Heart left ventricle (tissue), 16 donors: ENCODE results near the gene CTPS1. TPM values are rescaled to one million over a fixed set of nuclear protein-coding genes. Genes with fewer than 3 reads are reported as not detected.

Experiments
- ATAC-seq, 4 donors: fragments of 200-7000 bp; cut with Tn5 transposase; one replicate each; pipeline ENCODE4 v1.9.1; 2020 to 2022; ENCODE audit warnings: moderate library complexity in 4 of 4, mild to moderate bottlenecking in 3 of 4, moderate number of reproducible peaks in 1 of 4
- DNase-seq, 5 donors: peaks; one replicate each; pipeline ENCODE4 v3.0.0-alpha.2; 2020
- H3K27ac ChIP-seq, 12 donors: fragments of 200-600 bp; sonication (generic) in 4 of 12; one replicate each; pipeline versions ENCODE4 v1.5.0 to v1.8.0; 2016 to 2022; ENCODE audit warnings: mild to moderate bottlenecking in 2 of 12
- H3K27me3 ChIP-seq, 9 donors: fragments of 200-600 bp; sonication (generic) in 2 of 9; one replicate each; pipeline versions ENCODE4 v1.5.1 to v1.8.0; 2016 to 2022; ENCODE audit warnings: mild to moderate bottlenecking in 3 of 9
- H3K36me3 ChIP-seq, 9 donors: fragments of 200-600 bp; sonication (generic) in 2 of 9; one replicate each; pipeline versions ENCODE4 v1.5.0 to v1.8.0; 2018 to 2022; ENCODE audit warnings: mild to moderate bottlenecking in 2 of 9
- H3K4me1 ChIP-seq, 12 donors: fragments of 200-600 bp; sonication (generic) in 4 of 12; one replicate each; pipeline versions ENCODE4 v1.5.0 to v1.8.0; 2016 to 2022; ENCODE audit warnings: mild to moderate bottlenecking in 3 of 12
- H3K4me3 ChIP-seq, 12 donors: fragments of 200-600 bp; sonication (generic) in 4 of 12; one replicate each; pipeline versions ENCODE4 v1.5.0 to v1.8.0; 2017 to 2022; ENCODE audit warnings: mild to moderate bottlenecking in 9 of 12, moderate library complexity in 4 of 12
- H3K9me3 ChIP-seq, 12 donors: fragments of 200-600 bp; sonication (generic) in 4 of 12; one replicate each; pipeline versions ENCODE4 v1.5.0 to v1.8.0; 2016 to 2022; ENCODE audit warnings: mild to moderate bottlenecking in 1 of 12
- POLR2A ChIP-seq, 2 donors: fragments of 450-650 bp; IDR thresholded peaks; one replicate each; pipeline ENCODE4 v1.6.1; 2017; ENCODE audit warnings: antibody characterized with exemption in 2 of 2, mild to moderate bottlenecking in 2 of 2, moderate library complexity in 2 of 2
- WGBS, 4 donors: extraction: QIAGEN DNeasy Blood & Tissue Kit in 2 of 4; methylation state at CpG; one replicate each; pipeline versions ENCODE4 v1.1.5 to v1.1.7; 2013 to 2018; 5-methylcytosine and 5-hydroxymethylcytosine counted together
- intact Hi-C, 10 donors: fragments of 100-400 bp; cut with DNase I; formaldehyde crosslinking; loops; one replicate each; pipeline versions ENCODE4 v1.11.1 to v1.14.2; 2022
- polyA plus RNA-seq, 2 donors: library from polyadenylated mRNA; stranded (reverse); fragments of 200-250 nt; gene quantifications; one replicate each; pipeline ENCODE4 v1.2.3, GENCODE V29; 2013
- total RNA-seq, 9 donors: library from RNA; depleted of rRNA in 2 of 9; stranded (reverse); fragments of >200 nt in 2 of 9; fragmentation: NEBNext Ultra II Directional in 3 of 9; extraction: Animal tissue kit (Norgen Biotek cat#: 25700) in 3 of 9; gene quantifications; one replicate each; pipeline versions ENCODE4 v1.1.0 to v1.2.4, GENCODE V29; 2016 to 2023
- TF ChIP-seq, protein P1 (sequence below), 12 donors: fragments of 200-600 bp; sonication (generic) in 4 of 12; IDR thresholded peaks; one replicate each; pipeline versions ENCODE4 v1.5.0 to v1.8.0; 2018 to 2022; ENCODE audit warnings: antibody characterized with exemption in 12 of 12, mild to moderate bottlenecking in 5 of 12
- donor health status: ischemic (EF 13 %, LVEDD 7.1; RV severe dilation, severe dysfunction).
- donor health status: healthy with polysubstance abuse.
- donor health status: DM: no; HTN: yes; CAD: no.
- donor health status: DM: no; HTN: no; CAD: no.
- donor health status: ischemic (EF 25% LVEDD 6.9; RV normal size, moderate dysfunction).
- donor health status: ischemic (EF 25% LVEDD 5.7; RV mildly dilated, moderate dysfunction).
- donor health status: healthy.
- donor health status: DM: yes; HTN: yes; CAD: no.
- donor health status: ischemic (EF 35%, LVEDD 5.7; RV mildly dilated, moderate dysfunction).
- donor health status: nonischemic (EF 11% LVEDD 7.7; RV severe dilation, severe dysfunction).
- donor health status: DM: yes; HTN: yes; CAD: no.
- donor health status: PGD.
- donor health status: ischemic (EF 29% LVEDD 5.4; RV normal size, mild dysfunction).
- donor health status: nonischemic (EF 23%, LVEDD 6.1; RV moderate dilation, normal function).

The CTPS1 gene
- total and polyA plus RNA-seq, 11 donors = 3.7 to 22.5 (median 7.4) TPM

DNA sequence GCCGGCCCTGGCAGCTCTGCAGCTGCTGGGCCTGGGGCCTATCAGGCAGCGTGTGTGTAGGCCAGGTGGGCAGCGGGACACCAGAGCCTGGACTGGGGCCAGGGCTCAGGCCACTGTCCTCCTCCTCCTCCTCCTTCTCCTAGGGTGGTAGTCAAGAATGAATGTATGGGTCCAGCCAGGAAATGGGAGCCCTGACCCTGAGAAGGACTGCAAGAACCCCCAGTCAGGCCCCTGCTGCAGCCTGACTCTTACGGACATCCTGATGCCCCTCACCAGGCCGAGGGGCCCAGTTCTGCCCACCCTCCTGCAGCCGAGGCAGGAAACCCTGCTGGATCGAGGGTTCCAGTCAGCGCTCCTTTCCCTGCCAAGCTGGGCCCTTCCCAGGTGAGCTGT, 38.5 kb downstream of the CTPS1 start:
- peaks cover 0 to 24% (median 0%) of the 10 kb centered on the region in 9 donors for H3K36me3 ChIP-seq
- ATAC-seq = no peak
- no peak for DNase-seq
- TF ChIP-seq POLR2A (IDR thresholded peaks at IDR 0.05) = no peak
- TF ChIP-seq, protein P1, sequence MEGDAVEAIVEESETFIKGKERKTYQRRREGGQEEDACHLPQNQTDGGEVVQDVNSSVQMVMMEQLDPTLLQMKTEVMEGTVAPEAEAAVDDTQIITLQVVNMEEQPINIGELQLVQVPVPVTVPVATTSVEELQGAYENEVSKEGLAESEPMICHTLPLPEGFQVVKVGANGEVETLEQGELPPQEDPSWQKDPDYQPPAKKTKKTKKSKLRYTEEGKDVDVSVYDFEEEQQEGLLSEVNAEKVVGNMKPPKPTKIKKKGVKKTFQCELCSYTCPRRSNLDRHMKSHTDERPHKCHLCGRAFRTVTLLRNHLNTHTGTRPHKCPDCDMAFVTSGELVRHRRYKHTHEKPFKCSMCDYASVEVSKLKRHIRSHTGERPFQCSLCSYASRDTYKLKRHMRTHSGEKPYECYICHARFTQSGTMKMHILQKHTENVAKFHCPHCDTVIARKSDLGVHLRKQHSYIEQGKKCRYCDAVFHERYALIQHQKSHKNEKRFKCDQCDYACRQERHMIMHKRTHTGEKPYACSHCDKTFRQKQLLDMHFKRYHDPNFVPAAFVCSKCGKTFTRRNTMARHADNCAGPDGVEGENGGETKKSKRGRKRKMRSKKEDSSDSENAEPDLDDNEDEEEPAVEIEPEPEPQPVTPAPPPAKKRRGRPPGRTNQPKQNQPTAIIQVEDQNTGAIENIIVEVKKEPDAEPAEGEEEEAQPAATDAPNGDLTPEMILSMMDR (IDR thresholded peaks at IDR 0.05) = no peak
- peaks cover 0 to 46% (median 29%) of the 10 kb centered on the region in 12 donors for H3K4me1 ChIP-seq
- no peak overlapping the region for H3K4me3 ChIP-seq
- H3K27me3 ChIP-seq = no peaks in the 10 kb centered on the region
- intact Hi-C loops = no loop called here
- no peaks in the 10 kb centered on the region for H3K9me3 ChIP-seq
- H3K27ac ChIP-seq = no peak overlapping the region
- 93 to 97% (median 95%) methylated on average over 4 to 8 of the region's 8 CpGs for WGBS, 4 donors

DNA sequence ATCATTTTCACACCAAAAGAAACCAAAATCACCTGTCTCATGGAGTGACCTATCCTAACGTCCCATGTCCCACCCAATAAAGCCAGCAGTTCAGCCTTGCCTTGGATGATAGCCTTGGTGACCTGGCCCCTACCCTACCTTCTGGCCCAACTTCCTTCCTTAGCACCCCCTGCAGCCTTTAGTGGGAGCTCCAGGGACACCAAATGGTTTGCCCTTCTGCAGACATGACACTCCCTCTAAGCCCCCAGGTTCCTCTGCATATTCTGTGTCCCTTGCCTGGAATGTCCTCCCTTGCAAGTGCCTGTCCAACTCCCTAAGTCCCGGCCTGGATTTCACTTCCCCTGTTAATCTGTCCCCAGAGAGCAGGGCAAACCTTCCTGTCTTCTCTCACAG, 39.9 kb downstream of the CTPS1 start:
- no peak overlapping the region for H3K27ac ChIP-seq
- peaks cover 0 to 33% (median 24%) of the 10 kb centered on the region in 12 donors for H3K4me1 ChIP-seq
- H3K27me3 ChIP-seq = no peaks in the 10 kb centered on the region
- WGBS, 4 donors = 43 to 59% (median 54%) methylated on average over 2 of the region's 2 CpGs
- H3K4me3 ChIP-seq = no peak overlapping the region
- intact Hi-C loops = no loop called here
- TF ChIP-seq, protein P1 (IDR thresholded peaks at IDR 0.05) = no peak
- no peak for TF ChIP-seq POLR2A (IDR thresholded peaks at IDR 0.05)
- no peaks in the 10 kb centered on the region for H3K9me3 ChIP-seq
- H3K36me3 ChIP-seq = peaks cover 0 to 21% (median 1%) of the 10 kb centered on the region in 9 donors
- ATAC-seq (no peak), DNase-seq (no peak)

DNA sequence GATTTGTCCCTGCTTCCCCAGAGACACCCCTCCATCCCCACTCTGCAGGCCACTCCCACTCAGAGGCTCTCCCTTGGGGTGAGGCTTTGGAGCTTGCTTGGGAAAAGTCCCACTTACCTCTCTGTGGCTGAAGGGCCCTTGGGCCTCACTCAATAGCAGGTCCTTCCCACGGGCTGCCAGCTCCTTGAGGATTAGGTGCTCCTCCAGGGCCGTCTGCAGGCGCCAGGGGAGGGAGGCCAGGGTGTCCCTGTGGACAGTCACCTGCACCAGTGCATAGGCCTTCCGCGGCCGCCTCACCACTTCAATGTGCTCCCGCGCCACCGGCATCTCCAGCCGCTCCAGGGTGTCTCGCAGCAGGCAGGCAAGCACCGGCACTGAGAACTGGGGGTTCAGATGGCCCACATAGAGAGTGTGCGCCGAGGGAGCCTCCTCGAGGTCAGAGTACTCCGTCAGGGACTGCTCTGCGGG, 40.6 kb downstream of the CTPS1 start:
- Histone ChIP-seq H3K4me3 (no peak overlapping the region), H3K27me3 (no peaks in the 10 kb centered on the region), H3K36me3 (peaks cover 0 to 21% (median 7%) of the 10 kb centered on the region in 9 donors), H3K27ac (no peak overlapping the region), H3K9me3 (no peaks in the 10 kb centered on the region), H3K4me1 (peaks cover 0 to 25% (median 19%) of the 10 kb centered on the region in 12 donors)
- intact Hi-C loops = loop anchor here in 1 of 10 donors (10.0 kb wide), 1 partner anchor 225 kb away; the partner anchor contains the start of gene SCMH1
- no peak for TF ChIP-seq POLR2A (IDR thresholded peaks at IDR 0.05)
- TF ChIP-seq, protein P1 (IDR thresholded peaks at IDR 0.05) = no peak
- DNase-seq = no peak
- ATAC-seq = peak in 1 of 4 donors; percentile 3
- WGBS, 4 donors = 95 to 96% (median 96%) methylated on average over 16 to 17 of the region's 17 CpGs

DNA sequence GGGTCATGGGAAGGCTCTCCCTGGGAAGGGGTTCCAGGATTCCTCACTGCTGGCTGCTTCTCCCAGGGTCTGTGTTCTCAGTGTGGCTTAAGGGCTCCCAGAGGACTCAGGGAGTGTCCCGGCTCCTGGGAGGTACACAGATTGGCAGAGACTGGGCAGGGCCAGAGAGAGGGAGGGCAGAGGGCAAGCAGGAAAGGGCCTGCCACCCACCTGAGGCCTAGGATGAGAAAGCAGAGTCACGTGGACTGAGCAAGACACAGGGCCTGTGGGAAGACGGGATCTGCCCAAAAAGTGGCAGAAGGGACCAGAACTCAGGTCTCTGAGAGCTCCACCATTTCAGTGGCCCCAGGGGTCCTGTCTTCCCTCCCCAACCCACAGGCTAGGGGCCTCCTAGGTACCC, 41.2 kb downstream of the CTPS1 start:
- no peak for ATAC-seq
- no peak for DNase-seq
- TF ChIP-seq POLR2A (IDR thresholded peaks at IDR 0.05) = no peak
- TF ChIP-seq, protein P1 (IDR thresholded peaks at IDR 0.05) = no peak
- intact Hi-C loops = loop anchor here in 1 of 10 donors (10.0 kb wide), 1 partner anchor 224 kb away; the partner anchor contains the start of gene SCMH1
- 74 to 97% (median 81%) methylated on average over 3 of the region's 3 CpGs for WGBS, 4 donors
- no peak overlapping the region for H3K4me3 ChIP-seq
- peaks cover 0 to 21% (median 12%) of the 10 kb centered on the region in 9 donors for H3K36me3 ChIP-seq
- H3K4me1 ChIP-seq = peaks cover 0 to 20% (median 14%) of the 10 kb centered on the region in 12 donors
- H3K27ac ChIP-seq = peak overlapping the region in 3 of 12 donors; percentile 44 to 56 (median 50)
- no peaks in the 10 kb centered on the region for H3K9me3 ChIP-seq
- no peaks in the 10 kb centered on the region for H3K27me3 ChIP-seq
